ENCODE data around the gene PPOX.
A peak's percentile ranks its signal among the peaks of the same experiment; 100 is the strongest.

Gene PPOX

GRCh38 chr1:161153176-161153575, 13.1 kb upstream of the PPOX start:
- DNase-seq (ENCODE audit: low read depth in 2 of 2): no peak

- peak; percentile 48 to 50 for DNase-seq (ENCODE audit: low read depth in 2 of 2)
These were observed 12.4 kb upstream of the PPOX start, which contains the start of gene UFC1 for GRCh38 chr1:161153682-161154337. TSS of gene UFC1 (plus strand) at chr1:161153978. CDS start at chr1:161153998, 20 bp downstream.

DNA sequence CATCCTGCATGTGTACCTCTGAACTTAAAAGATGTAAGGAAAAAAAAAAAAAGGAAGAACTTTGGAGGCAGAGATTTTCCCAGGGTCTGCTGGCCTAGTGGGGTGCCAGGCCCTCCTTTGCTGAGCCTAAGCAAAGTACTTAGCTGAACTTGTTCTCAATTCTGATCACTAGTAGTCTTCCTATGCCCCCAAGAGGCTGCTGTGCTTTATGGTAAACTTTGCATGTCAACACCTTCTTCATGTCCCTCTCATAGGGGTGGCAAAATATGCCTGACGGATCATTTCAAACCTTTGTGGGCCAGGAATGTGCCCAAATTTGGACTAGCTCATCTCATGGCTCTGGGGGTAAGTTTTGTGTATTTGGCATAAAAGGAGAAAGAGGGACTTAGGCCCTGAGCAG, 8.4 kb upstream of the PPOX start:
- no peak for DNase-seq (ENCODE audit: low read depth in 2 of 2)

GRCh38 chr1:161158316-161159010, 7.8 kb upstream of the PPOX start:
- DNase-seq (ENCODE audit: low read depth in 2 of 2): no peak

- DNase-seq (ENCODE audit: low read depth in 2 of 2): peak; percentile 81 to 82
These were observed 6.9 kb upstream of the PPOX start, which contains the start of gene USP21 for GRCh38 chr1:161159087-161159912. TSS of gene USP21 (plus strand) at chr1:161159500. CDS start at chr1:161160641, 1,141 bp downstream.

DNA sequence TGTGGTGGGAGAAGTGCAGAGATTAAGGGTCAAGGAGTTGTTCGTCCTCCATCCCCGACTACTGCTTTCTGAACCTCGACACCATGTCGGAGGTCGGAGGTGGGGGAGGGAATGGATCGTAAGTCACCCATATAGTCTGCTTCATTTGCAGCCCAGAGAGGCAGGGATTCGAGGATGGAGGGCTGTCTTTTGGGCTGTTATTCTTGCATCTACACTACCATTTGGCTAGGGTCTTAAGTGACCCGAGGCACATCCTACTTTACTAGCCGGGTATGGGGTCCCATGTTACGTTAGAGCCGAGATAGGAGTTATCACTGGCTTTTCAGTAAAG, 6.3 kb upstream of the PPOX start:
- DNase-seq (ENCODE audit: low read depth in 2 of 2): no peak

- DNase-seq (ENCODE audit: low read depth in 2 of 2): no peak
These were observed 5.5 kb upstream of the PPOX start for GRCh38 chr1:161160671-161161145.

DNA sequence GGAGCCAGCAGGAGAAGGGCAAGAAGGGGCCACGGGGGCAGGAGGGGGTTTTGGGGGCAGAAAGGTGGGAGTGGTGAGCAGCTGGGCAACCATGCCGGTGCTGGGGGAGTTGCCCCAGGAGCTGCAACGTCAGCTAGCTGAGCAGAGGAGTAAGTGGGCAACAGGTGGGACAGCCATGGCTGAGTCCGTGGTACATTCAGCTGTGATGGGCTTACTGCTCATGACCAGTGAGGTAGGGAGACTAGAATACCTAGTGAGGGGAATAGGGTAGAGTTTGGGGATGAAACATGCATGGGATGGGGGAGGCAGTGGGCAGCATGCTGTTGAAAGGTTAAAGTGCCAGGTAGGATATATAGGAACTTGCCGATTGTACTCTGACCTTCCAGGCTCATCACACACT, 4.6 kb upstream of the PPOX start:
- DNase-seq (ENCODE audit: low read depth in 2 of 2): no peak

DNA sequence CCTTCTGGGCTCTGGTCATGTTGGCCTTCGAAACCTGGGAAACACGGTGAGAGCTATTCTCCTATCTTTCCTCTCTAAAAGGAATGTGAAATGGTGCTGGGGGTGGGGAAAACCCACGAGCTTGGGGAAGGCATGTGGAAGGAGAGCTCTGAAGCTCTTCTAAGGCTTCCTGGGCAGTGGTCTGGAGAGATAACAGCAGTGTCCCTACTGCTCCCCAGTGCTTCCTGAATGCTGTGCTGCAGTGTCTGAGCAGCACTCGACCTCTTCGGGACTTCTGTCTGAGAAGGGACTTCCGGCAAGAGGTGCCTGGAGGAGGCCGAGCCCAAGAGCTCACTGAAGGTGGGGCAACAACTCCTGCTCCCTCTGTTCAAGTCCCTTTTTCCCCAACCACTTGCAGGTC, 4.2 kb upstream of the PPOX start:
- DNase-seq (ENCODE audit: low read depth in 2 of 2): no peak

DNA sequence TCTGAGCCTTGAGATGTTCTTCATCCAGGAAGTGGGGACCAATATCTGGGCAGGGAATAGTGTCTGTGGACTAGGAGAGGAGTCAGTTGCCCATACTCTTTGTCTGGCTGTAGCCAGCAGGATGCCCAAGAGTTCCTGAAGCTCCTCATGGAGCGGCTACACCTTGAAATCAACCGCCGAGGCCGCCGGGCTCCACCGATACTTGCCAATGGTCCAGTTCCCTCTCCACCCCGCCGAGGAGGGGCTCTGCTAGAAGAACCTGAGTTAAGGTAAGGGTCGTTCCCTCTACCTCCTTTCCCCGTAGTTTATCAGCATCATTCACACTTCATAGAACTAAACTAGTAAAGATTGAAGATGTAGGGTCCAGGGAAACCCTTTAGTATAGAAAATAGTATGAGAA, 3.4 kb upstream of the PPOX start:
- no peak for DNase-seq (ENCODE audit: low read depth in 2 of 2)

DNA sequence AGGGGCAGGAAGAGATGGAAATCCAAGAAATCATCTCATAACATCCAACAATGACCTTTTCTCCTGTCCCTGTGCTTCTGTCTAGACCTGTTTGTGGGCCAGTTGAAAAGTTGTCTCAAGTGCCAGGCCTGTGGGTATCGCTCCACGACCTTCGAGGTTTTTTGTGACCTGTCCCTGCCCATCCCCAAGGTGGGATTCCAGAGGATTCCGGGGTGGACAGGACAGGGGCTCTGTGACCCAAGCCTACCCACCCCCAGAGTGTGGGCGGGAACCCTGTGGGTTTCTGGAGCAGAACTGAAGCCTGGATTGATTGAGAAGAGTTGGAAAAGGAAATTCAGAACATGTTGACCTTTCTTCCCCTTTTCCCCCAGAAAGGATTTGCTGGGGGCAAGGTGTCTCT, 2.4 kb upstream of the PPOX start:
- DNase-seq (ENCODE audit: low read depth in 2 of 2): no peak

DNA sequence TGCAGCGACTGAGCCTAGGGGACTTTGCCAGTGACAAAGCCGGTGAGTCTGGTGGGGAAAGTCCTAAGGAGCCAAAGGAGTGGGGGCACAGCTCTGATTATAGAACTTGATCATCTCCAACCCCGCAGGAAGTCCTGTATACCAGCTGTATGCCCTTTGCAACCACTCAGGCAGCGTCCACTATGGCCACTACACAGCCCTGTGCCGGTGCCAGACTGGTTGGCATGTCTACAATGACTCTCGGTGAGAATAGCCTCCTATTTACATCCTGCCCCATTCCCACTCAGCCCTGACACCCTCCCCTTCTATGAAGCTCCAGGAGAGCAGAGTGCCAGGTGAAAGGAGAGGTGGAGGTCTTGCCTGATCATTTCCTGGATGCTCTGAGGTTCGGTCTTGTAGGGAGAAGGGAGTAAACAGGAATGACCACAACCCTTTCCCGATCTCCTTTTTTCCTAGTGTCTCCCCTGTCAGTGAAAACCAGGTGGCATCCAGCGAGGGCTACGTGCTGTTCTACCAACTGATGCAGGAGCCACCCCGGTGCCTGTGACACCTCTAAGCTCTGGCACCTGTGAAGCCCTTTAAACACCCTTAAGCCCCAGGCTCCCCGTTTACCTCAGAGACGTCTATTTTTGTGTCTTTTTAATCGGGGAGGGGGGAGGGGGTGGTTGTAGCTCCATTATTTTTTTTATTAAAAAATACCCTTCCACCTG, 1.2 kb upstream of the PPOX start:
- DNase-seq (ENCODE audit: low read depth in 2 of 2): no peak

- DNase-seq (ENCODE audit: low read depth in 2 of 2): no peak
These were observed 683 bp downstream of the PPOX start for GRCh38 chr1:161166669-161167548.

GRCh38 chr1:161168906-161169305, 2.7 kb downstream of the PPOX start:
- DNase-seq (ENCODE audit: low read depth in 2 of 2): no peak

GRCh38 chr1:161171191-161171590, 5.0 kb downstream of the PPOX start:
- DNase-seq (ENCODE audit: low read depth in 2 of 2): no peak

GRCh38 chr1:161171696-161172095, 5.5 kb downstream of the PPOX start:
- no peak for DNase-seq (ENCODE audit: low read depth in 2 of 2)

DNA sequence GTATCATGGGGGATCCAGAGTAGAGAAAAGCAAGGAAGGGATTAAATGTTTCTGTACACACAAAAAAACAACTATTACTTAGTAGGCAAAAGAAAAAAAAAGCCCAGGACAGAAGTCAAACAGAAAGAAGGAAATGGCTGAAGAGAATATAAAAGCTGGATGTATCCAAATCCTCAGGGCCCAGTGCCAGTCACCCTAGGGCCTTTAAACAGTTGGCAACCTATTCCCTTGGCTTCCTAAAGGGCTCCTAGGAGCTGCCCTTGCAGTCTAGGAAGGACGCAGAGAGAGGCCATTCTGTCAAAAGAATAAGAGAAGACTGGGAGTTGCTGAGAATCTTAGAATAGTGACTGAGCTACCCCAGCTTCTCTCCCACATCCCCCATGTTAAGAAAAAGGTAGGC, 6.1 kb downstream of the PPOX start:
- no peak for DNase-seq (ENCODE audit: low read depth in 2 of 2)

GRCh38 chr1:161172776-161173376, 6.7 kb downstream of the PPOX start:
- DNase-seq (ENCODE audit: low read depth in 2 of 2): no peak

- DNase-seq (ENCODE audit: low read depth in 2 of 2): no peak
These were observed 7.5 kb downstream of the PPOX start for GRCh38 chr1:161173711-161174110.

- DNase-seq (ENCODE audit: low read depth in 2 of 2): no peak
These were observed 8.7 kb downstream of the PPOX start for GRCh38 chr1:161174911-161175310.

Data from stimulated activated CD4-positive, alpha-beta T cell treated with anti-CD3 and anti-CD28 coated beads, Interleukin-1b, Interleukin-23, amount 100 ng/mL, for 1 hour (primary cell).